ENCODE measurements around the gene CHI3L2.

The CHI3L2 gene

DNA sequence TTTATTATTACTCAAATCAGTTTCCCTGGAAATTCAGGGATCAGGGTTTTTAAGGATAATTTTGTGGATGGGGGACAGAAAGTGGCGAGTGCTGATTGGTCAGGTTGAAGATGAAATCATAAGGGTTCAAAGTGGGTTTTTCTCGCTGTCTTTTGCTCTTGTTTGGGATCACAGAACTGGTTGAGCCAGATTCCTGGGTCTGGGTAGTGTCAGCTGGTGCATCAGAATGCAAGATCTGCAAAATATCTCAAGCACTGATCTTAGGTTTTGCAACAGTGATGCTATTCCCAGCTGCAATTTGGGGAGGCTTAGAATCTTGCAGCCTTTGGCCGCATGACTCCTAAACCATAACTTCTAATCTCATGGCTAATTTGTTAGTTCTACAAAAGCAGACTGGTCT, 9.3 kb downstream of the CHI3L2 start:
- no peak overlapping the region for H3K9ac ChIP-seq (ENCODE audit: low read length)
- H3F3A ChIP-seq (ENCODE audit: insufficient read depth, low read length) = no peaks in the 10 kb centered on the region
- H3K79me2 ChIP-seq (ENCODE audit: low read length) = no peaks in the 10 kb centered on the region
- H3K36me3 ChIP-seq (replicated peaks; ENCODE audit: insufficient read depth, low read length) = no peaks in the 10 kb centered on the region
- no peaks in the 10 kb centered on the region for H3K4me1 ChIP-seq (ENCODE audit: low read length)
- no peaks in the 10 kb centered on the region for H3K27me3 ChIP-seq (replicated peaks; ENCODE audit: insufficient read depth, low read length)
- no peaks in the 10 kb centered on the region for H4K20me1 ChIP-seq (ENCODE audit: insufficient read depth, low read length)
- no peak overlapping the region for H3K4me2 ChIP-seq (ENCODE audit: low read depth, low read length)
- no peak for DNase-seq
- H3K9me2 ChIP-seq (replicated peaks; ENCODE audit: insufficient read depth, low read length) = no peaks in the 10 kb centered on the region
- no peaks in the 10 kb centered on the region for H3K9me3 ChIP-seq (replicated peaks; ENCODE audit: insufficient read depth, low read length)
- TF ChIP-seq, protein P1, sequence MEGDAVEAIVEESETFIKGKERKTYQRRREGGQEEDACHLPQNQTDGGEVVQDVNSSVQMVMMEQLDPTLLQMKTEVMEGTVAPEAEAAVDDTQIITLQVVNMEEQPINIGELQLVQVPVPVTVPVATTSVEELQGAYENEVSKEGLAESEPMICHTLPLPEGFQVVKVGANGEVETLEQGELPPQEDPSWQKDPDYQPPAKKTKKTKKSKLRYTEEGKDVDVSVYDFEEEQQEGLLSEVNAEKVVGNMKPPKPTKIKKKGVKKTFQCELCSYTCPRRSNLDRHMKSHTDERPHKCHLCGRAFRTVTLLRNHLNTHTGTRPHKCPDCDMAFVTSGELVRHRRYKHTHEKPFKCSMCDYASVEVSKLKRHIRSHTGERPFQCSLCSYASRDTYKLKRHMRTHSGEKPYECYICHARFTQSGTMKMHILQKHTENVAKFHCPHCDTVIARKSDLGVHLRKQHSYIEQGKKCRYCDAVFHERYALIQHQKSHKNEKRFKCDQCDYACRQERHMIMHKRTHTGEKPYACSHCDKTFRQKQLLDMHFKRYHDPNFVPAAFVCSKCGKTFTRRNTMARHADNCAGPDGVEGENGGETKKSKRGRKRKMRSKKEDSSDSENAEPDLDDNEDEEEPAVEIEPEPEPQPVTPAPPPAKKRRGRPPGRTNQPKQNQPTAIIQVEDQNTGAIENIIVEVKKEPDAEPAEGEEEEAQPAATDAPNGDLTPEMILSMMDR (IDR thresholded peaks at IDR 0.05; ENCODE audit: low read length) = no peak
- no peak for TF ChIP-seq EZH2phosphoT487 (IDR thresholded peaks at IDR 0.05; ENCODE audit: low read length)
- TF ChIP-seq EZH2 (optimal IDR thresholded peaks at IDR 0.05; ENCODE audit: low read depth, low read length) = no peak
- no peak overlapping the region for H2AFZ ChIP-seq (ENCODE audit: low read length)
- H3K4me3 ChIP-seq (ENCODE audit: low read length) = no peak overlapping the region
- no peak overlapping the region for H3K27ac ChIP-seq (ENCODE audit: low read length)

DNA sequence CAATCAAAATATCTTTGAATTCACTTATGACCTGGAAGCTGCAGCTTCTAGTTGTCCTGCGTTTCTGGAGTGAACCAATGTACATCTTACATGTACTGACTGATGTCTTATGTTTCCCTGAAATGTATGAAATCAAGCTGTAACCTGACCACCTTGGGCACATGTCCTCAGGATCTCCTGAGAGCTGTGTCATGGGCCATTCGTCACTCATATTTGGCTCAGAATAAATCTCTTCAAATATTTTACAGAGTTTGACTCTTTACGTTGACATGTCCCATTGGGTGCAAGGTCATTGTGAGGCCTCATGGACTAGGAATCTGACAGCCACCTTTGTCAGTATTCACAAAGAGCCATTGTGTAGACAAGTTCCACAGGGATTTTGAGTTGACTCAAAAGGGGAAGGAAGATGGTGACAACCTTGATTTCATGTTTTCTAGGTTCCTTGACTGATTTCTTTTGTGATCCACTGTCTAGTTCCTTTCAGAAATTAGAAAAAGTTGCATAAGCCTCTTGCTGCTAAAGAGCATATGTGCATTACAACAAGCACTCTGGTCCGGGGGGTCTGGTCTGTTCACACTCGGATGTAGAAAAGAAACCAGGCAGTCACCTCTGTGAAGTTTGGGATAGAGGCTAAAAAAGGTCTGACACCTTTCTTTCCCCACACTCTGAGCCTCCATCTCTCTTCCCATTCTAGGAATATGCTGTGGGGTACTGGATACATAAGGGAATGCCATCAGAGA, 10.7 kb downstream of the CHI3L2 start:
- Histone ChIP-seq H3K9me3 (replicated peaks; ENCODE audit: insufficient read depth, low read length) (no peaks in the 10 kb centered on the region), H3K4me2 (ENCODE audit: low read depth, low read length) (no peak overlapping the region), H3K9me2 (replicated peaks; ENCODE audit: insufficient read depth, low read length) (no peaks in the 10 kb centered on the region), H3K79me2 (ENCODE audit: low read length) (no peaks in the 10 kb centered on the region), H3K9ac (ENCODE audit: low read length) (no peak overlapping the region), H3K36me3 (replicated peaks; ENCODE audit: insufficient read depth, low read length) (no peaks in the 10 kb centered on the region), H3K27me3 (replicated peaks; ENCODE audit: insufficient read depth, low read length) (no peaks in the 10 kb centered on the region), H3K4me1 (ENCODE audit: low read length) (no peaks in the 10 kb centered on the region), H4K20me1 (ENCODE audit: insufficient read depth, low read length) (no peaks in the 10 kb centered on the region), H3F3A (ENCODE audit: insufficient read depth, low read length) (no peaks in the 10 kb centered on the region), H2AFZ (ENCODE audit: low read length) (no peak overlapping the region), H3K27ac (ENCODE audit: low read length) (no peak overlapping the region), H3K4me3 (ENCODE audit: low read length) (no peak overlapping the region)
- TF ChIP-seq EZH2 (optimal IDR thresholded peaks at IDR 0.05; ENCODE audit: low read depth, low read length) (no peak), EZH2phosphoT487 (IDR thresholded peaks at IDR 0.05; ENCODE audit: low read length) (no peak)
- TF ChIP-seq, protein P1 (IDR thresholded peaks at IDR 0.05; ENCODE audit: low read length) = no peak
- DNase-seq = no peak

DNA sequence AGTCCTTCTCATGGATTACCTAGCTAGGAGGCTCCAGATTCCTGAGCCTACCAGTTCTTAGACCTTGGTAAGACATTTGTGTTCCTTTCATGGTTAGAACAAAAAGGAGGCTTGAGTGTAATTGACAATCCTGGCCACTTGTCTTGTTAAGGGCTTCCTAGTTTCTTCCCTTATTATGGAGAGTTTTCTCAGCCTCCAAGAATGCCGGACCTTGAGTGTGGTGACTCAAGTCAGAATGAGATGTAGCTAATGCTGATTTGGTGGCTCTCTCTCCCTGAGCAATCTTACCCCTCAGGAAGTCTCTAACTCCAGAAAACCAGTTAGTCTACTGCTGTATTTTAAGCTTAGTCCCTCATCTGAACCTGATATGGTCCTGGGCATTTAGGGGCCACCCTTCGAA, 14.3 kb downstream of the CHI3L2 start:
- no peak overlapping the region for H3K9ac ChIP-seq (ENCODE audit: low read length)
- no peak overlapping the region for H3K27ac ChIP-seq (ENCODE audit: low read length)
- H3K36me3 ChIP-seq (replicated peaks; ENCODE audit: insufficient read depth, low read length) = no peaks in the 10 kb centered on the region
- H3K4me1 ChIP-seq (ENCODE audit: low read length) = no peaks in the 10 kb centered on the region
- H4K20me1 ChIP-seq (ENCODE audit: insufficient read depth, low read length) = no peaks in the 10 kb centered on the region
- TF ChIP-seq EZH2 (optimal IDR thresholded peaks at IDR 0.05; ENCODE audit: low read depth, low read length) = no peak
- TF ChIP-seq EZH2phosphoT487 (IDR thresholded peaks at IDR 0.05; ENCODE audit: low read length) = no peak
- TF ChIP-seq, protein P1 (IDR thresholded peaks at IDR 0.05; ENCODE audit: low read length) = no peak
- DNase-seq = no peak
- no peak overlapping the region for H3K4me3 ChIP-seq (ENCODE audit: low read length)
- H3K9me3 ChIP-seq (replicated peaks; ENCODE audit: insufficient read depth, low read length) = no peaks in the 10 kb centered on the region
- H3K27me3 ChIP-seq (replicated peaks; ENCODE audit: insufficient read depth, low read length) = no peaks in the 10 kb centered on the region
- H3K79me2 ChIP-seq (ENCODE audit: low read length) = no peaks in the 10 kb centered on the region
- H3K4me2 ChIP-seq (ENCODE audit: low read depth, low read length) = no peak overlapping the region
- H3K9me2 ChIP-seq (replicated peaks; ENCODE audit: insufficient read depth, low read length) = no peaks in the 10 kb centered on the region
- no peak overlapping the region for H2AFZ ChIP-seq (ENCODE audit: low read length)
- no peaks in the 10 kb centered on the region for H3F3A ChIP-seq (ENCODE audit: insufficient read depth, low read length)
